ENCODE data around the gene CLPTM1L. TPM values are rescaled to one million over a fixed set of nuclear protein-coding genes. Genes with fewer than 3 reads are reported as not detected.

The CLPTM1L gene
- total RNA-seq, 2 donors from 2014 or later: 117 to 155 TPM

DNA sequence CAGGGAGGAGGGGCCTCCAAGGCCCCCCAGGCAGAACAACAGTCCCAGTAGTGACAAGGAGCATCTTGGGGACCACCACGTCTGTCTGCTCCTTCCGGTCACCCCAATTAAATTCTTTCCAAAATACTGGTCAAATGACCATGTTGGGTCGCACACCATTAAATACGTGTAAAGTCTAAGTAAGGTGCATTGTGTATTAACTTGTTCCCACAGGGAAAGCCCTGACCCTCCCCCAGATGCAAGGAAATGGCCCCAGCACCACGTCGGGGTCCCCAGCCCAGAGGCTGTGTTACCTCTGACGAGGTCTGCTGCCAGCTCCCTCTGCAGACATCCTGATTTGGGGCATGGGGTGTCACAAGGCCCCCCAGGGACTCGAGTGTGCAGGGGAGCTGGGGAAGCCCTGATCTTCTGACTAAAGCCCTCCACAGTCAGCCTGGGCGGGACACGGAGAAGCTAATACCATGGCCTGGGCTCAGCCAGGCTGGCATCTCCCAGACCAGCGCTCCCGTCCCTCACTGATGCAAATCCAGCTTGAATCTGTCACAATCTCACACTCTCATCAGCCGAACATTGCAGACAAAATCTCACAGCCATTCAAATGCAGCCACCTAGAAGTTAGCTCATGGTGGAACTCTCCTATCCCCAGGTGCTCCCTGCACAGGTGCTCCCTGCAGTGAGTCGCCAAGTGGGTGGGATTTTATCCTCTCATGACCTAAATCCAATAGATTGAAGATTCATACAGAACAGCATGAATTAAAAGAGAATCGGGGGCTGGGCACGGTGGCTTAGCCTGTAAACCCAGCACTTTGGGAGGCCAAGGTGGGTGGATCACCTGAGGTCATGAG is 63.6 kb downstream of the CLPTM1L start:
- Histone ChIP-seq H3K9me3 (no peaks in the 10 kb centered on the region), H3K4me1 (ENCODE audit: control insufficient read depth in 1 of 2, low read depth in 2 of 2) (no peaks in the 10 kb centered on the region), H3K36me3 (no peaks in the 10 kb centered on the region), H3K27ac (no peak overlapping the region), H3K27me3 (replicated peaks; ENCODE audit: insufficient read depth) (no peaks in the 10 kb centered on the region), H3K4me3 (no peak overlapping the region)
- DNase-seq (ENCODE audit: low spot score) (no peak), ATAC-seq (ENCODE audit: insufficient number of reproducible peaks, low FRiP score, low read depth) (no peak)
- TF ChIP-seq, protein P1, sequence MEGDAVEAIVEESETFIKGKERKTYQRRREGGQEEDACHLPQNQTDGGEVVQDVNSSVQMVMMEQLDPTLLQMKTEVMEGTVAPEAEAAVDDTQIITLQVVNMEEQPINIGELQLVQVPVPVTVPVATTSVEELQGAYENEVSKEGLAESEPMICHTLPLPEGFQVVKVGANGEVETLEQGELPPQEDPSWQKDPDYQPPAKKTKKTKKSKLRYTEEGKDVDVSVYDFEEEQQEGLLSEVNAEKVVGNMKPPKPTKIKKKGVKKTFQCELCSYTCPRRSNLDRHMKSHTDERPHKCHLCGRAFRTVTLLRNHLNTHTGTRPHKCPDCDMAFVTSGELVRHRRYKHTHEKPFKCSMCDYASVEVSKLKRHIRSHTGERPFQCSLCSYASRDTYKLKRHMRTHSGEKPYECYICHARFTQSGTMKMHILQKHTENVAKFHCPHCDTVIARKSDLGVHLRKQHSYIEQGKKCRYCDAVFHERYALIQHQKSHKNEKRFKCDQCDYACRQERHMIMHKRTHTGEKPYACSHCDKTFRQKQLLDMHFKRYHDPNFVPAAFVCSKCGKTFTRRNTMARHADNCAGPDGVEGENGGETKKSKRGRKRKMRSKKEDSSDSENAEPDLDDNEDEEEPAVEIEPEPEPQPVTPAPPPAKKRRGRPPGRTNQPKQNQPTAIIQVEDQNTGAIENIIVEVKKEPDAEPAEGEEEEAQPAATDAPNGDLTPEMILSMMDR (IDR thresholded peaks at IDR 0.05): no peak

GRCh38 chr5:1280177-1281037 is 64.5 kb downstream of the CLPTM1L start:
- no peak for ATAC-seq (ENCODE audit: insufficient number of reproducible peaks, low FRiP score, low read depth)
- no peak overlapping the region for H3K27ac ChIP-seq
- no peaks in the 10 kb centered on the region for H3K9me3 ChIP-seq
- DNase-seq (ENCODE audit: low spot score): no peak
- TF ChIP-seq, protein P1 (IDR thresholded peaks at IDR 0.05): no peak
- H3K4me3 ChIP-seq: no peak overlapping the region
- H3K27me3 ChIP-seq (replicated peaks; ENCODE audit: insufficient read depth): no peaks in the 10 kb centered on the region
- H3K36me3 ChIP-seq: no peaks in the 10 kb centered on the region
- H3K4me1 ChIP-seq (ENCODE audit: control insufficient read depth in 1 of 2, low read depth in 2 of 2): no peaks in the 10 kb centered on the region

DNA sequence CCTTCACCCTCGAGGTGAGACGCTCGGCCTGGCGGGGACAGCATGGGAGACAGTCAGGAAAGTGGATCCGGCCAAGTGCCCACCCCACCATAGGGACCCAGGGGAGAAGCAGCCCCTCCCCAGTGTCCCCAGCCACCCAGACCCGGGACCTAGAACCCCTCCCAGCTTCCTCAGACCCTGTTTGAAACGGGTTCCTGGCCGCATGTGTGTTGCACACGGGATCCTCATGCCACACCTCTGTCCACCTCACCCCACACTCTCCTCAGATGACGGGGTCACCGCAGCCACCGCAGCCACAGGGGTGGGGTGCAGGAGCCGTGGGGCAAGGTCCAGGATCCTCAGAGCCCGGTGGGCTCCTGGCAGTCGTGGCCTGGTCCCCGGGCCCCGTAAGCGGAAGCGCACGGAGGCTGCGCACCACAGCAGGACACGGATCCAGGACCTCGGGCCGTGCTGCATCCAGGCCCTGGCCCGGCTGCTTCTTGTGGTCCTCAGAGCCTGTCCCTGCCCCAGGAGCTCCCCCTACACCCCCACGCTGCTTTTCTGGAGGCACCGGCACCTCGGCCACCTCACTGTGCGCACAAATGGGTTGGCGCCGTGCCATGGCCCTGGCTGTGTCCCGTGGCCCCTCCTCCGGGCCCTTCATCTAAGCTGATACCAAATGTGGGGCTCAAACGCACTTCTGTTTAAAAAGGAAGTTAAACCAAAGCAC is 65.3 kb downstream of the CLPTM1L start:
- ATAC-seq (ENCODE audit: insufficient number of reproducible peaks, low FRiP score, low read depth) (no peak), DNase-seq (ENCODE audit: low spot score) (no peak)
- Histone ChIP-seq H3K27ac (no peak overlapping the region), H3K9me3 (no peaks in the 10 kb centered on the region), H3K27me3 (replicated peaks; ENCODE audit: insufficient read depth) (no peaks in the 10 kb centered on the region), H3K4me1 (ENCODE audit: control insufficient read depth in 1 of 2, low read depth in 2 of 2) (no peaks in the 10 kb centered on the region), H3K4me3 (no peak overlapping the region), H3K36me3 (no peaks in the 10 kb centered on the region)
- TF ChIP-seq, protein P1 (IDR thresholded peaks at IDR 0.05): no peak

DNA sequence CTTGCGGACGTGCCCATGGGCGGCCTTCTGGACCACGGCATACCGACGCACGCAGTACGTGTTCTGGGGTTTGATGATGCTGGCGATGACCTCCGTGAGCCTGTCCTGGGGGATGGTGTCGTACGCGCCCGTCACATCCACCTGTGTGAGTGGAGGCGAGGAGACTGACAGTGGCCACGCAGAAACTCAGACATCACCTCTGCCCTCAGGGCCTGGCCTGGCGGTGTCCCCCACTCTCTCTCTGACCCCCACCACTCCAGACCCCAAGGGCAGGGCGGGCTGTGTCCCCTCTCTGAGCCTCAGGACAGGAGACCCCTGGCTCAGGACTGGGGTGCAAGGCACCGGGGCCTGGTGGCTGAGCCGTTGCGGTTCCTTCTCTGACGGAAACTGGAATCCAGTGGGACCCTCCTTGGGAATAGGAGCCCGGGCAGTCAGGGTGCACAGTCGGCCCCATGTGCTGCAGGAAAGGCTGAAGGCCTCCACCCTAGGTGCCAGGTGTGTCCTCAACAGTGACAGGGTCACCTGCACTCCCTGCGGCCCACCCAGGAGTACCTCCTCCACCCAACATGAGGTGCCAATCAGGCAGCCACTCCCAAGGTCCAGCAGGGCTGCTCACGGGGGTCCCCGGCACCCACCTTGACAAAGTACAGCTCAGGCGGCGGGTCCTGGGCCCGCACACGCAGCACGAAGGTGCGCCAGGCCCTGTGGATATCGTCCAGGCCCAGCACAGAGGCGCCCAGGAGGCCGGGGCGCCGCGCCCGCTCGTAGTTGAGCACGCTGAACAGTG is 66.0 kb downstream of the CLPTM1L start:
- H3K36me3 ChIP-seq: no peaks in the 10 kb centered on the region
- no peak overlapping the region for H3K4me3 ChIP-seq
- no peak overlapping the region for H3K27ac ChIP-seq
- H3K9me3 ChIP-seq: no peaks in the 10 kb centered on the region
- no peak for DNase-seq (ENCODE audit: low spot score)
- no peaks in the 10 kb centered on the region for H3K4me1 ChIP-seq (ENCODE audit: control insufficient read depth in 1 of 2, low read depth in 2 of 2)
- TF ChIP-seq, protein P1 (IDR thresholded peaks at IDR 0.05): no peak
- no peak for ATAC-seq (ENCODE audit: insufficient number of reproducible peaks, low FRiP score, low read depth)
- H3K27me3 ChIP-seq (replicated peaks; ENCODE audit: insufficient read depth): no peaks in the 10 kb centered on the region
